Middle frontal gyrus (tissue), 1 donor: ENCODE results near the gene SLC35G2.
"Not testable (repeated sequence)": the region's sequence is repeated elsewhere in the genome, so short reads cannot be mapped to it uniquely, and the experiment has no call there.

ENCODE experiments used
- DNase-seq: peaks from one replicate; pipeline ENCODE4 v3.0.0-alpha.2; 2015; ENCODE audit warnings: low spot score; ENCODE audit errors: extremely low spot score

SLC35G2 gene

GRCh38 chr3:136885357-136886213, 66.7 kb downstream of the SLC35G2 start:
- DNase-seq: no peak

- no peak for DNase-seq
These were observed 71.0 kb downstream of the SLC35G2 start for GRCh38 chr3:136889947-136890346.

GRCh38 chr3:136891934-136892855, 73.3 kb downstream of the SLC35G2 start:
- DNase-seq: no peak

- no peak for DNase-seq
These were observed 75.0 kb downstream of the SLC35G2 start for GRCh38 chr3:136893848-136894443.

GRCh38 chr3:136897171-136897570, 78.2 kb downstream of the SLC35G2 start:
- not testable (repeated sequence) for DNase-seq

GRCh38 chr3:136898549-136898948, 79.6 kb downstream of the SLC35G2 start:
- DNase-seq: no peak

- DNase-seq: no peak
These were observed 80.0 kb downstream of the SLC35G2 start for GRCh38 chr3:136898954-136899353.

GRCh38 chr3:136899622-136900158, 80.8 kb downstream of the SLC35G2 start:
- no peak for DNase-seq

GRCh38 chr3:136900694-136901093, 81.8 kb downstream of the SLC35G2 start:
- DNase-seq: not testable (repeated sequence)

GRCh38 chr3:136901391-136901790, 82.5 kb downstream of the SLC35G2 start:
- DNase-seq: no peak

- not testable (repeated sequence) for DNase-seq
These were observed 83.6 kb downstream of the SLC35G2 start for GRCh38 chr3:136902530-136902929.

GRCh38 chr3:136903899-136904298, 85.0 kb downstream of the SLC35G2 start:
- DNase-seq: no peak

GRCh38 chr3:136904746-136905145, 85.8 kb downstream of the SLC35G2 start:
- no peak for DNase-seq
